NCI-H748 treated with DMSO at 0.1 percent for 48 hours (cell line): ENCODE measurements around the gene KLHL6.
A peak's percentile ranks its signal among the peaks of the same experiment; 100 is the strongest.
"Not testable (repeated sequence)": the region's sequence is repeated elsewhere in the genome, so short reads cannot be mapped to it uniquely, and the experiment has no call there.

Experiments
- DNase-seq: peaks from one replicate; lab custom pipeline; 2025; lab: John Stamatoyannopoulos, UW

KLHL6 gene

GRCh38 chr3:183532620-183533411 lies 22.7 kb downstream of the KLHL6 start:
- DNase-seq = no peak

- DNase-seq = no peak
Measured at GRCh38 chr3:183529717-183530116, 25.8 kb downstream of the KLHL6 start.

GRCh38 chr3:183529185-183529584 lies 26.3 kb downstream of the KLHL6 start:
- no peak for DNase-seq

- not testable (repeated sequence) for DNase-seq
Measured at GRCh38 chr3:183528758-183529157, 26.7 kb downstream of the KLHL6 start.

- no peak for DNase-seq
Measured at GRCh38 chr3:183527428-183528379, 27.8 kb downstream of the KLHL6 start.

GRCh38 chr3:183526838-183527427 lies 28.6 kb downstream of the KLHL6 start:
- no peak for DNase-seq

- no peak for DNase-seq
Measured at GRCh38 chr3:183524476-183524875, 31.0 kb downstream of the KLHL6 start.

- not testable (repeated sequence) for DNase-seq
Measured at GRCh38 chr3:183520741-183521556, 34.6 kb downstream of the KLHL6 start.

- not testable (repeated sequence) for DNase-seq
Measured at GRCh38 chr3:183520295-183520694, 35.2 kb downstream of the KLHL6 start.

GRCh38 chr3:183519891-183520290 lies 35.6 kb downstream of the KLHL6 start:
- DNase-seq = no peak

- peak; percentile 3 for DNase-seq
Measured at GRCh38 chr3:183518491-183519251, 36.8 kb downstream of the KLHL6 start.

- no peak for DNase-seq
Measured at GRCh38 chr3:183517607-183518006, 37.9 kb downstream of the KLHL6 start.

- DNase-seq = no peak
Measured at GRCh38 chr3:183515968-183516851, 39.3 kb downstream of the KLHL6 start.

- no peak for DNase-seq
Measured at GRCh38 chr3:183514021-183514420, 41.5 kb downstream of the KLHL6 start.

- no peak for DNase-seq
Measured at GRCh38 chr3:183513046-183513706, 42.3 kb downstream of the KLHL6 start.

GRCh38 chr3:183511286-183512131 lies 44.0 kb downstream of the KLHL6 start:
- not testable (repeated sequence) for DNase-seq

- no peak for DNase-seq
Measured at GRCh38 chr3:183508821-183509220, 46.7 kb downstream of the KLHL6 start.

GRCh38 chr3:183507551-183507950 lies 48.0 kb downstream of the KLHL6 start:
- DNase-seq = no peak
